HEK293 (cell line): ENCODE results near the gene MAP2.

ENCODE experiments used
- CTCF ChIA-PET: fragments of 350-600 bp; formaldehyde crosslinking; extraction: SDS; loops from one replicate; lab custom pipeline; 2021; ENCODE audit warnings: antibody characterized with exemption; lab: Yijun Ruan, JAX
- POLR2A ChIA-PET: fragments of 300-600 bp; formaldehyde crosslinking; extraction: SDS; loops from one replicate; lab custom pipeline; 2020; ENCODE audit warnings: antibody characterized with exemption, inconsistent platforms; lab: Yijun Ruan, JAX
- H3K27ac ChIP-seq: fragments of 200-500 bp; sonication (Bioruptor generic); 2 replicates; pipeline ENCODE4 v1.5.1; 2014; ENCODE audit warnings: low read depth, low read length, control low read depth, inconsistent platforms; ENCODE audit errors: extremely low read depth
- H3K36me3 ChIP-seq, 2 experiments: fragments of 200-500 bp in 1 of 2; sonication (Bioruptor generic) in 1 of 2; 1 replicate in 1 of 2; 2 replicates in 1 of 2; pipeline ENCODE4 v1.5.1; 2014 to 2017; ENCODE audit warnings: inconsistent platforms in 2 of 2, low read length in 2 of 2; ENCODE audit not compliant: control insufficient read depth in 2 of 2, insufficient read depth in 1 of 2
- H3K4me1 ChIP-seq: fragments of 200-500 bp; sonication (Bioruptor generic); 2 replicates; pipeline ENCODE4 v1.5.1; 2014; ENCODE audit warnings: mild to moderate bottlenecking, low read length, inconsistent platforms; ENCODE audit not compliant: control insufficient read depth, insufficient read depth
- H3K4me3 ChIP-seq: 2 replicates; pipeline ENCODE4 v1.5.1; 2011; ENCODE audit warnings: low read depth, mild to moderate bottlenecking, control low read depth, low read length, moderate library complexity
- H3K9me3 ChIP-seq: fragments of 200-500 bp; sonication (Bioruptor generic); 2 replicates; pipeline ENCODE4 v1.5.1; 2014; ENCODE audit warnings: low read depth, low read length, inconsistent platforms; ENCODE audit not compliant: control insufficient read depth, insufficient read depth
- GLI2 ChIP-seq: fragments of 450-650 bp; formaldehyde crosslinking; IDR thresholded peaks from 2 replicates; pipeline ENCODE4; 2017; ENCODE audit warnings: missing biosample characterization, missing genetic modification characterization, low read depth, borderline replicate concordance
- KLF7 ChIP-seq: fragments of 450-650 bp; formaldehyde crosslinking; IDR thresholded peaks from 2 replicates; pipeline ENCODE4 v1.5.1; 2016; ENCODE audit warnings: missing biosample characterization, missing genetic modification characterization, borderline replicate concordance
- MEIS1 ChIP-seq: sonication (generic); formaldehyde crosslinking; IDR thresholded peaks from 2 replicates; pipeline ENCODE4 v1.8.1; 2022; ENCODE audit warnings: missing genetic modification reagents, mild to moderate bottlenecking, borderline replicate concordance
- PRDM1 ChIP-seq: fragments of 450-650 bp; formaldehyde crosslinking; IDR thresholded peaks from 2 replicates; pipeline ENCODE4; 2016; ENCODE audit warnings: missing biosample characterization, missing genetic modification characterization
- PRDM2 ChIP-seq: fragments of 450-650 bp; formaldehyde crosslinking; IDR thresholded peaks from 2 replicates; pipeline ENCODE4 v1.5.1; 2016; ENCODE audit warnings: missing biosample characterization, missing genetic modification characterization, borderline replicate concordance
- YY1 ChIP-seq: fragments of 450-650 bp; formaldehyde crosslinking; IDR thresholded peaks from 2 replicates; pipeline ENCODE4 v1.5.1; 2018; ENCODE audit warnings: missing biosample characterization, missing genetic modification characterization
- ZBTB21 ChIP-seq: fragments of 450-650 bp; formaldehyde crosslinking; IDR thresholded peaks from 2 replicates; pipeline ENCODE4 v1.5.1; 2017; ENCODE audit warnings: missing biosample characterization, missing genetic modification characterization
- ZBTB49 ChIP-seq: fragments of 450-650 bp; formaldehyde crosslinking; IDR thresholded peaks from 2 replicates; pipeline ENCODE4 v1.5.1; 2016; ENCODE audit warnings: missing biosample characterization, missing genetic modification characterization, low read depth
- ZBTB7A ChIP-seq: fragments of 450-650 bp; formaldehyde crosslinking; IDR thresholded peaks from 2 replicates; pipeline ENCODE4 v1.5.1; 2016; ENCODE audit warnings: low read depth, missing biosample characterization, missing genetic modification characterization
- ZNF121 ChIP-seq: fragments of 450-650 bp; formaldehyde crosslinking; IDR thresholded peaks from 2 replicates; pipeline ENCODE4 v1.5.1; 2016; ENCODE audit warnings: missing biosample characterization, missing genetic modification characterization
- ZNF133 ChIP-seq: fragments of 450-650 bp; formaldehyde crosslinking; IDR thresholded peaks from 2 replicates; pipeline ENCODE4 v1.5.1; 2016; ENCODE audit warnings: missing biosample characterization, missing genetic modification characterization
- ZNF274 ChIP-seq, 2 experiments: fragments of 200-500 bp in 1 of 2; fragments of 450-650 bp in 1 of 2; sonication (Bioruptor generic) in 1 of 2; formaldehyde crosslinking in 1 of 2; IDR thresholded peaks; 2 replicates each; pipeline versions ENCODE4 v1.5.1 to v1.6.1; 2014 to 2016; ENCODE audit warnings: borderline replicate concordance in 1 of 2, inconsistent platforms in 1 of 2, low read length in 1 of 2, missing biosample characterization in 1 of 2, missing genetic modification characterization in 1 of 2
- ZNF280D ChIP-seq: fragments of 450-650 bp; formaldehyde crosslinking; IDR thresholded peaks from 2 replicates; pipeline ENCODE4 v1.5.1; 2016; ENCODE audit warnings: missing biosample characterization, missing genetic modification characterization
- ZNF394 ChIP-seq: fragments of 450-650 bp; formaldehyde crosslinking; IDR thresholded peaks from 2 replicates; pipeline ENCODE4 v1.5.1; 2016; ENCODE audit warnings: missing biosample characterization, missing genetic modification characterization, mild to moderate bottlenecking, moderate library complexity, borderline replicate concordance
- ZNF513 ChIP-seq: fragments of 450-650 bp; IDR thresholded peaks from 2 replicates; pipeline ENCODE4 v1.5.1; 2018; ENCODE audit warnings: missing biosample characterization, missing genetic modification characterization
- ZNF529 ChIP-seq: fragments of 450-650 bp; formaldehyde crosslinking; IDR thresholded peaks from 2 replicates; pipeline ENCODE4 v1.5.1; 2017; ENCODE audit warnings: missing genetic modification characterization, missing biosample characterization; ENCODE audit not compliant: insufficient replicate concordance
- ZNF530 ChIP-seq: fragments of 450-650 bp; formaldehyde crosslinking; IDR thresholded peaks from 2 replicates; pipeline ENCODE4 v1.5.1; 2016; ENCODE audit warnings: low read depth, missing biosample characterization, missing genetic modification characterization

The MAP2 gene

GRCh38 chr2:209565896-209566582, 142.2 kb downstream of the MAP2 start (continued):
- no peak for TF ChIP-seq ZBTB21 (tag by site-specific recombination)

GRCh38 chr2:209570194-209570593, 146.3 kb downstream of the MAP2 start:
- no peak overlapping the region for H3K27ac ChIP-seq
- H3K9me3 ChIP-seq: no peaks in the 10 kb centered on the region
- POLR2A ChIA-PET: no interaction called here
- TF ChIP-seq ZBTB7A (tag by site-specific recombination): no peak
- TF ChIP-seq MEIS1 (CRISPR knock-in tag): no peak
- TF ChIP-seq ZBTB49 (tag by site-specific recombination): no peak
- no peak for TF ChIP-seq ZNF133 (tag by site-specific recombination)
- TF ChIP-seq ZNF513 (tag by site-specific recombination): no peak
- TF ChIP-seq PRDM1 (tag by site-specific recombination): no peak
- TF ChIP-seq ZNF530 (tag by site-specific recombination): no peak
- TF ChIP-seq ZNF121 (tag by site-specific recombination): no peak
- TF ChIP-seq KLF7 (tag by site-specific recombination): no peak
- TF ChIP-seq YY1 (tag by site-specific recombination): no peak
- no peak for TF ChIP-seq GLI2 (tag by site-specific recombination)
- H3K4me3 ChIP-seq: no peak overlapping the region
- CTCF ChIA-PET: interaction anchor here (0.6 to 6.5 kb wide), 2 partner anchors 52 to 236 kb away, joined by 3 to 23 read pairs; no protein-coding TSS in a partner anchor
- no peaks in the 10 kb centered on the region for H3K36me3 ChIP-seq
- no peaks in the 10 kb centered on the region for H3K4me1 ChIP-seq

- H3K36me3 ChIP-seq: no peaks in the 10 kb centered on the region
- no peak overlapping the region for H3K4me3 ChIP-seq
- no peak overlapping the region for H3K27ac ChIP-seq
- H3K9me3 ChIP-seq: no peaks in the 10 kb centered on the region
- POLR2A ChIA-PET: no interaction called here
- CTCF ChIA-PET: interaction anchor here (0.6 to 0.8 kb wide), 2 partner anchors 8 to 1108 kb away, joined by 3 read pairs; no protein-coding TSS in a partner anchor
- H3K4me1 ChIP-seq: no peaks in the 10 kb centered on the region
- no peak for TF ChIP-seq ZNF394 (tag by site-specific recombination)
- no peak for TF ChIP-seq ZNF529 (tag by site-specific recombination)
- no peak for TF ChIP-seq ZNF274 (IDR thresholded peaks at IDR 0.05; ENCODE audit: low read length)
- TF ChIP-seq ZNF274 (tag by site-specific recombination; IDR thresholded peaks at IDR 0.05; ENCODE audit: borderline replicate concordance): no peak
- TF ChIP-seq PRDM2: no peak
- no peak for TF ChIP-seq ZNF280D (tag by site-specific recombination)
Measured at GRCh38 chr2:209574515-209574914, 150.7 kb downstream of the MAP2 start.
